HUES6 (cell line): Measurements from ENCODE around the gene ACAN.

Experiments used
- H3K27ac ChIP-seq: 2 replicates; pipeline ENCODE4 v1.7.0; 2013; ENCODE audit warnings: low read depth, mild to moderate bottlenecking, low read length, inconsistent platforms
- H3K27me3 ChIP-seq: 2 replicates; pipeline ENCODE4 v1.6.1; 2013; ENCODE audit warnings: low read length; ENCODE audit not compliant: control insufficient read depth, insufficient read depth
- H3K36me3 ChIP-seq: 2 replicates; pipeline ENCODE4 v1.6.1; 2013; ENCODE audit warnings: low read length; ENCODE audit not compliant: control insufficient read depth, insufficient read depth
- H3K4me1 ChIP-seq: 2 replicates; pipeline ENCODE4 v1.6.1; 2013; ENCODE audit warnings: low read length; ENCODE audit not compliant: control insufficient read depth, insufficient read depth
- H3K4me3 ChIP-seq: 2 replicates; pipeline ENCODE4 v1.5.1; 2013; ENCODE audit warnings: low read depth, low read length
- H3K9ac ChIP-seq: one replicate; pipeline ENCODE4 v1.6.1; 2013; ENCODE audit warnings: mild to moderate bottlenecking, low read length
- H3K9me3 ChIP-seq: 2 replicates; pipeline ENCODE4 v1.6.1; 2013; ENCODE audit warnings: low read depth, low read length; ENCODE audit not compliant: control insufficient read depth, insufficient read depth

Gene ACAN

GRCh38 chr15:88842156-88842555 is 38.9 kb downstream of the ACAN start:
- Histone ChIP-seq H3K9me3 (no peaks in the 10 kb centered on the region), H3K27ac (no peak overlapping the region), H3K27me3 (no peaks in the 10 kb centered on the region), H3K4me1 (no peaks in the 10 kb centered on the region), H3K9ac (no peak overlapping the region), H3K36me3 (no peaks in the 10 kb centered on the region), H3K4me3 (no peak overlapping the region)

GRCh38 chr15:88843334-88843733 is 40.1 kb downstream of the ACAN start:
- no peaks in the 10 kb centered on the region for H3K36me3 ChIP-seq
- no peak overlapping the region for H3K27ac ChIP-seq
- no peaks in the 10 kb centered on the region for H3K9me3 ChIP-seq
- H3K4me3 ChIP-seq = no peak overlapping the region
- H3K27me3 ChIP-seq = no peaks in the 10 kb centered on the region
- H3K4me1 ChIP-seq = no peaks in the 10 kb centered on the region
- no peak overlapping the region for H3K9ac ChIP-seq

DNA sequence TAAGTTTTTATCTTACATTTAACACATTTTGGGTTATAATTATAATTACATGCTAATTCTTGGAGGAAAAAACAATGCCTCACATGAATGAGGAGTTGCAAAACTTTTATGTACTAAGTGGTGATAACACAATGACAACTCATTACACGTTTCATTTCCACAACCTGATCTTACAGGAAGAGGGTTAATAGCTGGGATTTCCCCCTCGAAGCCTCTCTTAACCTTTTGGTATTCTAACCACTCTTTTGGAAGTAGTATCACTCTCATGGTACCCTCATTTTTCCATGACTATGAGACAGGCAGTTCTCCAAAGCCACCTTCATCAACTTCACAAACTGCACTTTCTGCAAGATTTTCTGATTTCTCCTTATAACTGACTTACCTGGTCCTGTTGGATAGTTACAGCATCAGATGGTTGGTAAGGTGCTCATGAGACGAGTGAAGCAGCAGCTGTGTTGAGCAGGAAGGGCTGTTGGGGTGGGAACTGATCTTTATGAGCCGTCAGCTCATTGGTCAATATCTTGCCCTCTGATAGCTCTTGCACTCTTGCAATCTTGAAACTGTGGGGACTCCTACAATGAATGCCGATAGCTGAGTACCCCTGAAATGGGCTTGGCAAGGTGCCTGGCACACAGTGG is 41.6 kb downstream of the ACAN start:
- H3K9me3 ChIP-seq = no peaks in the 10 kb centered on the region
- H3K36me3 ChIP-seq = no peaks in the 10 kb centered on the region
- no peaks in the 10 kb centered on the region for H3K27me3 ChIP-seq
- H3K27ac ChIP-seq = no peak overlapping the region
- H3K4me1 ChIP-seq = no peaks in the 10 kb centered on the region
- H3K9ac ChIP-seq = no peak overlapping the region
- H3K4me3 ChIP-seq = no peak overlapping the region

- Histone ChIP-seq H3K9ac (no peak overlapping the region), H3K27me3 (no peaks in the 10 kb centered on the region), H3K27ac (no peak overlapping the region), H3K4me1 (no peaks in the 10 kb centered on the region), H3K4me3 (no peak overlapping the region), H3K36me3 (no peaks in the 10 kb centered on the region), H3K9me3 (no peaks in the 10 kb centered on the region)
Measured at GRCh38 chr15:88845616-88846015, 42.4 kb downstream of the ACAN start.

DNA sequence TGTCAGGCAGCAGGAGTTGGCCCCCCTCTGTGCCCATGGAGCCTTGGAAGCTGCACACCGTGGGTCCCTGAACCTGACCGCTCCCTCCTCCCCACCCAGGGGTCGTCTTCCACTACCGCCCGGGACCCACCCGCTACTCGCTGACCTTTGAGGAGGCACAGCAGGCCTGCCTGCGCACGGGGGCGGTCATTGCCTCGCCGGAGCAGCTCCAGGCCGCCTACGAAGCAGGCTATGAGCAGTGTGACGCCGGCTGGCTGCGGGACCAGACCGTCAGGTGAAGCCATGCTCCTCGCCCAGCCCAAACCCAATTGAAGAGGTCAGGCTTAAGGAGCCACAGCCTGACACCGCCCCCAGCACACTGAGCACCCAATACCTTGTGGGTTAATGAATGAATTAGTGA is 43.9 kb downstream of the ACAN start:
- H3K4me3 ChIP-seq = no peak overlapping the region
- H3K4me1 ChIP-seq = no peaks in the 10 kb centered on the region
- H3K9ac ChIP-seq = no peak overlapping the region
- H3K9me3 ChIP-seq = no peaks in the 10 kb centered on the region
- no peaks in the 10 kb centered on the region for H3K36me3 ChIP-seq
- H3K27ac ChIP-seq = no peak overlapping the region
- H3K27me3 ChIP-seq = no peaks in the 10 kb centered on the region

GRCh38 chr15:88848203-88848602 is 45.0 kb downstream of the ACAN start:
- no peaks in the 10 kb centered on the region for H3K4me1 ChIP-seq
- no peaks in the 10 kb centered on the region for H3K9me3 ChIP-seq
- H3K27ac ChIP-seq = no peak overlapping the region
- 0 out of 2 replicates have a peak, but pooled peaks cover 4% of the 10 kb centered on the region for H3K27me3 ChIP-seq
- H3K4me3 ChIP-seq = no peak overlapping the region
- H3K36me3 ChIP-seq = no peaks in the 10 kb centered on the region
- no peak overlapping the region for H3K9ac ChIP-seq

DNA sequence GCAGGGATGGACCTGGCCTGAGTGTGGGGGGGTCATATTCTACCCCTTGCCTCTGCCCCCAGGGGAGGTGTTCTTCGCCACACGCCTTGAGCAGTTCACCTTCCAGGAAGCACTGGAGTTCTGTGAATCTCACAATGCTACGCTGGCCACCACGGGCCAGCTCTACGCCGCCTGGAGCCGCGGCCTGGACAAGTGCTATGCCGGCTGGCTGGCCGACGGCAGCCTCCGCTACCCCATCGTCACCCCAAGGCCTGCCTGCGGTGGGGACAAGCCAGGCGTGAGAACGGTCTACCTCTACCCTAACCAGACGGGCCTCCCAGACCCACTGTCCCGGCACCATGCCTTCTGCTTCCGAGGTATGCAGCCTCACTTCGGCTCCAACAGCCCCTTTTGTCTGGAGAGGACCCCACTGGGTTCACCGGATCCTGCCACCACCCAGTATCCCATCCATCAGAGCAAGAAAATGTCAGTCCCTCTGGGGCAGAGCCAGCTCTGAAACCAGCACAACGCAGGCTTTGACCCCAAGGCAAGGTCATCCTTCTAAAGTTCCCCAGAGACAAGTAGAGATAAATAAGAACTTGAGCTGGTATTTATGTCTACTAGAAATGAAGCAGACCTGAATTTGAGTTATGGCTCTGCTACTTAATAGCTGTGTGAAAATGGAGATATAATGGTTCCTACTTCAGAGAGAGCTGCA is 46.3 kb downstream of the ACAN start:
- Histone ChIP-seq H3K4me3 (no peak overlapping the region), H3K4me1 (no peaks in the 10 kb centered on the region), H3K9me3 (peaks cover 9% of the 10 kb centered on the region), H3K36me3 (no peaks in the 10 kb centered on the region), H3K9ac (no peak overlapping the region), H3K27ac (no peak overlapping the region), H3K27me3 (0 out of 2 replicates have a peak, but pooled peaks cover 4% of the 10 kb centered on the region)

DNA sequence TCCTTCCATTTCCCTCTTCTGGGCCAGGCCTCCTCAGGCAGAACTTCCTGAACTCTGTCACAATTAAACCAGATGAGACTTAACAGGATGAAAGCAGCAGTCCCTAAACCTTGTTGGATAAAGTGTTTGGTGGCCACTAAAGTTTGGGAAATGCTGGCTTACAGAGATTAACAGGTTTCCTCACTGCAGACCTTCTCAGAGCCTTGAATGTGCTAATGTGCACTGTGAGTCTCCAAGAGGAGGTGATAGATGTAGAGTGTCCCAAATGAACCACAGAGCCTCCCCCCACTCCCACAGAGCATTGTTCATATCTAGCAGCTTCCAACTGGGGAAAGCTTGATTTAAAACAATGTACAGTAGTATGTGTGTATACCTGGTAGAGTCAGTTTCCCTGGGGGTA is 49.2 kb downstream of the ACAN start:
- Histone ChIP-seq H3K27ac (no peak overlapping the region), H3K9me3 (peaks cover 17% of the 10 kb centered on the region), H3K4me1 (no peaks in the 10 kb centered on the region), H3K4me3 (no peak overlapping the region), H3K27me3 (peaks cover 9% of the 10 kb centered on the region; the same call in 1 of the 2 replicates), H3K36me3 (no peaks in the 10 kb centered on the region), H3K9ac (no peak overlapping the region)

DNA sequence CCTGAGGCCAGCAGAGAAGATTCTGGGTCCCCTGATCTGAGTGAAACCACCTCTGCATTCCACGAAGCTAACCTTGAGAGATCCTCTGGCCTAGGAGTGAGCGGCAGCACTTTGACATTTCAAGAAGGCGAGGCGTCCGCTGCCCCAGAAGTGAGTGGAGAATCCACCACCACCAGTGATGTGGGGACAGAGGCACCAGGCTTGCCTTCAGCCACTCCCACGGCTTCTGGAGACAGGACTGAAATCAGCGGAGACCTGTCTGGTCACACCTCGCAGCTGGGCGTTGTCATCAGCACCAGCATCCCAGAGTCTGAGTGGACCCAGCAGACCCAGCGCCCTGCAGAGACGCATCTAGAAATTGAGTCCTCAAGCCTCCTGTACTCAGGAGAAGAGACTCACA is 55.7 kb downstream of the ACAN start:
- Histone ChIP-seq H3K27me3 (peaks cover 5% of the 10 kb centered on the region; the same call in 1 of the 2 replicates), H3K9me3 (peaks cover 14% of the 10 kb centered on the region), H3K36me3 (no peaks in the 10 kb centered on the region), H3K4me1 (no peaks in the 10 kb centered on the region), H3K27ac (no peak overlapping the region), H3K9ac (no peak overlapping the region), H3K4me3 (no peak overlapping the region)

- Histone ChIP-seq H3K9ac (no peak overlapping the region), H3K36me3 (no peaks in the 10 kb centered on the region), H3K4me3 (no peak overlapping the region), H3K4me1 (no peaks in the 10 kb centered on the region), H3K27ac (no peak overlapping the region), H3K9me3 (peaks cover 8% of the 10 kb centered on the region), H3K27me3 (peaks cover 5% of the 10 kb centered on the region; the same call in 1 of the 2 replicates)
Measured at GRCh38 chr15:88859550-88859949, 56.3 kb downstream of the ACAN start.

DNA sequence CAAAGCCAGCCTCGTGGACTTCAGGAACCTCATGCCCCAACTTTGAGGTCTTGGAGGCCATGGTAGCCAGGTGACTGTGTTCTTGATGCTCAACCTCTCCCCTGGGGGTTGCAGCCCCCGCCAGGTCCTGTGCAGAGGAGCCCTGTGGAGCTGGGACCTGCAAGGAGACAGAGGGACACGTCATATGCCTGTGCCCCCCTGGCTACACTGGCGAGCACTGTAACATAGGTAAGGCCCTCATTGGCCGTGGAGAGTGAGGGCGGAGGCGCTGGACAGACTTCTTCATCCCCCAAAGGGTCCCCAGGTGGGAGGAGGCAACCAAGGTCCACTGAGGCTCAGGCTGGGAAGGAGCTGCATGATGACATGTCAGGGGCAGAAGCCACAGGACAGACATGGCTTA is 57.0 kb downstream of the ACAN start:
- no peaks in the 10 kb centered on the region for H3K4me1 ChIP-seq
- peaks cover 5% of the 10 kb centered on the region; the same call in 1 of the 2 replicates for H3K27me3 ChIP-seq
- H3K9me3 ChIP-seq = peaks cover 1% of the 10 kb centered on the region
- no peak overlapping the region for H3K9ac ChIP-seq
- H3K4me3 ChIP-seq = no peak overlapping the region
- H3K36me3 ChIP-seq = no peaks in the 10 kb centered on the region
- H3K27ac ChIP-seq = no peak overlapping the region
